Measurements from ENCODE around the gene TMEM182. TPM values are rescaled to one million over a fixed set of nuclear protein-coding genes. Genes with fewer than 3 reads are reported as not detected.

TMEM182 gene
- total RNA-seq, 1 experiment from 2014 or later = 4.3 TPM

GRCh38 chr2:102790091-102790455, 28.2 kb downstream of the TMEM182 start:
- ATAC-seq (no peak), DNase-seq (ENCODE audit: low spot score) (no peak)
- H3K36me3 Mint-ChIP-seq = peaks cover 14% of the 10 kb centered on the region
- ChIA-PET POLR2A (no interaction called here), CTCF (interaction anchor here (0.8 to 2.2 kb wide), 2 partner anchors 36 to 51 kb away, joined by 3 to 9 read pairs; no protein-coding TSS in a partner anchor)
- H3K27ac Mint-ChIP-seq = no peak overlapping the region
- H3K9me3 Mint-ChIP-seq = no peaks in the 10 kb centered on the region
- peaks cover 26% of the 10 kb centered on the region for H3K4me1 Mint-ChIP-seq
- TF ChIP-seq SP1 (CRISPR knock-in tag; conservative IDR thresholded peaks at IDR 0.05) = no peak
- no peak for TF ChIP-seq KAT7 (CRISPR knock-in tag; IDR thresholded peaks at IDR 0.05; ENCODE audit: borderline replicate concordance)
- TF ChIP-seq, protein P1, sequence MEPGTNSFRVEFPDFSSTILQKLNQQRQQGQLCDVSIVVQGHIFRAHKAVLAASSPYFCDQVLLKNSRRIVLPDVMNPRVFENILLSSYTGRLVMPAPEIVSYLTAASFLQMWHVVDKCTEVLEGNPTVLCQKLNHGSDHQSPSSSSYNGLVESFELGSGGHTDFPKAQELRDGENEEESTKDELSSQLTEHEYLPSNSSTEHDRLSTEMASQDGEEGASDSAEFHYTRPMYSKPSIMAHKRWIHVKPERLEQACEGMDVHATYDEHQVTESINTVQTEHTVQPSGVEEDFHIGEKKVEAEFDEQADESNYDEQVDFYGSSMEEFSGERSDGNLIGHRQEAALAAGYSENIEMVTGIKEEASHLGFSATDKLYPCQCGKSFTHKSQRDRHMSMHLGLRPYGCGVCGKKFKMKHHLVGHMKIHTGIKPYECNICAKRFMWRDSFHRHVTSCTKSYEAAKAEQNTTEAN (CRISPR knock-in tag; IDR thresholded peaks at IDR 0.05) = no peak
- no peak for TF ChIP-seq NR1H2 (CRISPR knock-in tag; IDR thresholded peaks at IDR 0.05)
- TF ChIP-seq TCF7 (CRISPR knock-in tag; IDR thresholded peaks at IDR 0.05; ENCODE audit: low read depth) = no peak
- TF ChIP-seq CTCF (IDR thresholded peaks at IDR 0.05) = no peak
- TF ChIP-seq PRRX2 (CRISPR knock-in tag; IDR thresholded peaks at IDR 0.05) = no peak
- TF ChIP-seq HMGXB4 (CRISPR knock-in tag; IDR thresholded peaks at IDR 0.05) = no peak
- TF ChIP-seq ZNF317 (CRISPR knock-in tag; IDR thresholded peaks at IDR 0.05; ENCODE audit: borderline replicate concordance, low read depth) = no peak
- no peak for TF ChIP-seq PRDM15 (CRISPR knock-in tag; IDR thresholded peaks at IDR 0.05)
- TF ChIP-seq ZNF232 (CRISPR knock-in tag; IDR thresholded peaks at IDR 0.05) = no peak
- TF ChIP-seq, protein P2, sequence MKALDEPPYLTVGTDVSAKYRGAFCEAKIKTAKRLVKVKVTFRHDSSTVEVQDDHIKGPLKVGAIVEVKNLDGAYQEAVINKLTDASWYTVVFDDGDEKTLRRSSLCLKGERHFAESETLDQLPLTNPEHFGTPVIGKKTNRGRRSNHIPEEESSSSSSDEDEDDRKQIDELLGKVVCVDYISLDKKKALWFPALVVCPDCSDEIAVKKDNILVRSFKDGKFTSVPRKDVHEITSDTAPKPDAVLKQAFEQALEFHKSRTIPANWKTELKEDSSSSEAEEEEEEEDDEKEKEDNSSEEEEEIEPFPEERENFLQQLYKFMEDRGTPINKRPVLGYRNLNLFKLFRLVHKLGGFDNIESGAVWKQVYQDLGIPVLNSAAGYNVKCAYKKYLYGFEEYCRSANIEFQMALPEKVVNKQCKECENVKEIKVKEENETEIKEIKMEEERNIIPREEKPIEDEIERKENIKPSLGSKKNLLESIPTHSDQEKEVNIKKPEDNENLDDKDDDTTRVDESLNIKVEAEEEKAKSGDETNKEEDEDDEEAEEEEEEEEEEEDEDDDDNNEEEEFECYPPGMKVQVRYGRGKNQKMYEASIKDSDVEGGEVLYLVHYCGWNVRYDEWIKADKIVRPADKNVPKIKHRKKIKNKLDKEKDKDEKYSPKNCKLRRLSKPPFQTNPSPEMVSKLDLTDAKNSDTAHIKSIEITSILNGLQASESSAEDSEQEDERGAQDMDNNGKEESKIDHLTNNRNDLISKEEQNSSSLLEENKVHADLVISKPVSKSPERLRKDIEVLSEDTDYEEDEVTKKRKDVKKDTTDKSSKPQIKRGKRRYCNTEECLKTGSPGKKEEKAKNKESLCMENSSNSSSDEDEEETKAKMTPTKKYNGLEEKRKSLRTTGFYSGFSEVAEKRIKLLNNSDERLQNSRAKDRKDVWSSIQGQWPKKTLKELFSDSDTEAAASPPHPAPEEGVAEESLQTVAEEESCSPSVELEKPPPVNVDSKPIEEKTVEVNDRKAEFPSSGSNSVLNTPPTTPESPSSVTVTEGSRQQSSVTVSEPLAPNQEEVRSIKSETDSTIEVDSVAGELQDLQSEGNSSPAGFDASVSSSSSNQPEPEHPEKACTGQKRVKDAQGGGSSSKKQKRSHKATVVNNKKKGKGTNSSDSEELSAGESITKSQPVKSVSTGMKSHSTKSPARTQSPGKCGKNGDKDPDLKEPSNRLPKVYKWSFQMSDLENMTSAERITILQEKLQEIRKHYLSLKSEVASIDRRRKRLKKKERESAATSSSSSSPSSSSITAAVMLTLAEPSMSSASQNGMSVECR (CRISPR knock-in tag; IDR thresholded peaks at IDR 0.05; ENCODE audit: borderline replicate concordance) = no peak
- TF ChIP-seq SOX15 (CRISPR knock-in tag; IDR thresholded peaks at IDR 0.05) = no peak
- TF ChIP-seq ELF4 (CRISPR knock-in tag; IDR thresholded peaks at IDR 0.05; ENCODE audit: low read depth) = no peak
- TF ChIP-seq ZNF396 (CRISPR knock-in tag; IDR thresholded peaks at IDR 0.05; ENCODE audit: borderline replicate concordance) = no peak
- TF ChIP-seq NR2C2 (CRISPR knock-in tag; IDR thresholded peaks at IDR 0.05) = no peak
- TF ChIP-seq, protein P3, sequence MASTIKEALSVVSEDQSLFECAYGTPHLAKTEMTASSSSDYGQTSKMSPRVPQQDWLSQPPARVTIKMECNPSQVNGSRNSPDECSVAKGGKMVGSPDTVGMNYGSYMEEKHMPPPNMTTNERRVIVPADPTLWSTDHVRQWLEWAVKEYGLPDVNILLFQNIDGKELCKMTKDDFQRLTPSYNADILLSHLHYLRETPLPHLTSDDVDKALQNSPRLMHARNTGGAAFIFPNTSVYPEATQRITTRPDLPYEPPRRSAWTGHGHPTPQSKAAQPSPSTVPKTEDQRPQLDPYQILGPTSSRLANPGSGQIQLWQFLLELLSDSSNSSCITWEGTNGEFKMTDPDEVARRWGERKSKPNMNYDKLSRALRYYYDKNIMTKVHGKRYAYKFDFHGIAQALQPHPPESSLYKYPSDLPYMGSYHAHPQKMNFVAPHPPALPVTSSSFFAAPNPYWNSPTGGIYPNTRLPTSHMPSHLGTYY (CRISPR knock-in tag; IDR thresholded peaks at IDR 0.05) = no peak
- TF ChIP-seq STAT6 (CRISPR knock-in tag; conservative IDR thresholded peaks at IDR 0.05; ENCODE audit: low read depth) = no peak
- no peak for TF ChIP-seq NR3C1 (CRISPR knock-in tag; conservative IDR thresholded peaks at IDR 0.05; ENCODE audit: low read depth)
- H3K27me3 Mint-ChIP-seq (ENCODE audit: low read depth) = no peaks in the 10 kb centered on the region
- no peak overlapping the region for H3K4me3 Mint-ChIP-seq
